NCI-H2196 (cell line): Measurements from ENCODE around the gene RAB26.
A peak's percentile ranks its signal among the peaks of the same experiment; 100 is the strongest.
"Not testable (repeated sequence)": the region's sequence is repeated elsewhere in the genome, so short reads cannot be mapped to it uniquely, and the experiment has no call there.

Source experiments
- DNase-seq: peaks from one replicate; lab custom pipeline; 2025; ENCODE audit not compliant: unreplicated experiment; lab: John Stamatoyannopoulos, UW

The RAB26 gene

GRCh38 chr16:2195322-2196161 lies 47.1 kb downstream of the RAB26 start:
- no peak for DNase-seq

GRCh38 chr16:2196162-2196980 lies 47.9 kb downstream of the RAB26 start, which contains the start of gene CASKIN1:
Gene CASKIN1, minus strand, starts transcription at chr16:2196605. Its CDS starts 173 bp downstream, at chr16:2196432.
- DNase-seq: peak; percentile 37

GRCh38 chr16:2196981-2197511 lies 48.6 kb downstream of the RAB26 start:
- DNase-seq: no peak

- no peak for DNase-seq
These were observed 49.3 kb downstream of the RAB26 start for GRCh38 chr16:2197765-2198164.

- DNase-seq: no peak
These were observed 49.9 kb downstream of the RAB26 start for GRCh38 chr16:2198283-2198682.

- no peak for DNase-seq
These were observed 50.7 kb downstream of the RAB26 start for GRCh38 chr16:2199095-2199494.

- no peak for DNase-seq
These were observed 51.3 kb downstream of the RAB26 start for GRCh38 chr16:2199621-2200139.

- no peak for DNase-seq
These were observed 51.9 kb downstream of the RAB26 start for GRCh38 chr16:2200313-2200712.

- DNase-seq: not testable (repeated sequence)
These were observed 54.8 kb downstream of the RAB26 start for GRCh38 chr16:2203119-2203688.
